Aorta (tissue), 5 donors: Measurements from ENCODE around the gene GTF2H4. TPM values are rescaled to one million over a fixed set of nuclear protein-coding genes. Genes with fewer than 3 reads are reported as not detected.
A peak's percentile ranks its signal among the peaks of the same experiment; 100 is the strongest.

ENCODE experiments used
- ATAC-seq: fragments of 200-7000 bp; cut with Tn5 transposase; one replicate; pipeline ENCODE4 v1.9.1; 2022; ENCODE audit warnings: moderate library complexity; ENCODE audit not compliant: low FRiP score
- DNase-seq, 2 donors: peaks; one replicate each; pipeline ENCODE4 v3.0.0-alpha.2; 2020
- H3K27ac ChIP-seq, 2 donors: one replicate each; pipeline ENCODE4 v1.5.1; 2013; ENCODE audit warnings: low read length in 2 of 2, mild to moderate bottlenecking in 2 of 2, moderate library complexity in 2 of 2, control low read depth in 1 of 2, inconsistent platforms in 1 of 2, low read depth in 1 of 2
- H3K27me3 ChIP-seq, 2 donors: one replicate each; pipeline ENCODE4 v1.6.1; 2013; ENCODE audit warnings: control low read depth in 1 of 2, low read length in 1 of 2, mild to moderate bottlenecking in 1 of 2, moderate library complexity in 1 of 2; ENCODE audit not compliant: insufficient read depth in 2 of 2, control insufficient read depth in 1 of 2
- H3K36me3 ChIP-seq, 2 donors: one replicate each; pipeline ENCODE4 v1.6.1; 2013; ENCODE audit warnings: control low read depth in 1 of 2, low read length in 1 of 2, mild to moderate bottlenecking in 1 of 2; ENCODE audit not compliant: insufficient read depth in 2 of 2, control insufficient read depth in 1 of 2
- H3K4me1 ChIP-seq, 2 donors: one replicate each; pipeline ENCODE4 v1.6.1; 2013; ENCODE audit warnings: low read length in 2 of 2, control low read depth in 1 of 2, mild to moderate bottlenecking in 1 of 2, moderate library complexity in 1 of 2; ENCODE audit not compliant: insufficient read depth in 2 of 2, control insufficient read depth in 1 of 2
- H3K4me3 ChIP-seq, 2 donors: one replicate each; pipeline ENCODE4 v1.5.1; 2013; ENCODE audit warnings: low read length in 2 of 2, control low read depth in 1 of 2, mild to moderate bottlenecking in 1 of 2
- H3K9me3 ChIP-seq: one replicate; pipeline ENCODE4 v1.6.1; 2013; ENCODE audit warnings: mild to moderate bottlenecking, low read length; ENCODE audit not compliant: control insufficient read depth
- WGBS, 2 donors: extraction: QIAGEN DNeasy Blood & Tissue Kit; methylation state at CpG; one replicate each; pipeline ENCODE4 v1.1.7; 2013; 5-methylcytosine and 5-hydroxymethylcytosine counted together
- intact Hi-C, 2 donors: fragments of 100-400 bp; cut with DNase I; formaldehyde crosslinking; loops; one replicate each; pipeline versions ENCODE4 v1.14.2 to v1.15.0; 2022
- polyA plus RNA-seq, 2 donors: library from polyadenylated mRNA; stranded (reverse); fragments of 200-250 nt; gene quantifications; one replicate each; pipeline ENCODE4 v1.2.3, GENCODE V29; 2013
- total RNA-seq, 2 donors: library from RNA; stranded (reverse); fragmentation: NEBNext Ultra II Directional; extraction: Animal tissue kit (Norgen Biotek cat#: 25700); gene quantifications; one replicate each; pipeline ENCODE4 v1.2.1, GENCODE V29; 2021
- donor health status: healthy with polysubstance abuse.
- donor health status: Bipolar disorder and iron deficiency.
- donor health status: DM: no; HTN: no; CAD: no.
- donor health status: DM: no; HTN: no; CAD: no.
- donor health status: DM: yes; HTN: yes; CAD: no.

The GTF2H4 gene
- total and polyA plus RNA-seq, 4 donors, result 3.9 to 88.2 (median 34.1) TPM

GRCh38 chr6:30935018-30935417, 27.0 kb downstream of the GTF2H4 start:
- H3K27ac ChIP-seq, result no peak overlapping the region
- intact Hi-C loops, result loop anchor here in 1 of 2 donors (5.0 kb wide), 1 partner anchor 122 kb away; no protein-coding TSS in a partner anchor
- H3K27me3 ChIP-seq, result no peaks in the 10 kb centered on the region
- no peaks in the 10 kb centered on the region for H3K9me3 ChIP-seq
- DNase-seq, result no peak
- ATAC-seq, result no peak
- H3K4me1 ChIP-seq, result no peaks in the 10 kb centered on the region
- H3K36me3 ChIP-seq, result no peaks in the 10 kb centered on the region
- H3K4me3 ChIP-seq, result no peak overlapping the region
- 31 to 32% methylated on average over 3 of the region's 3 CpGs for WGBS, 2 donors

DNA sequence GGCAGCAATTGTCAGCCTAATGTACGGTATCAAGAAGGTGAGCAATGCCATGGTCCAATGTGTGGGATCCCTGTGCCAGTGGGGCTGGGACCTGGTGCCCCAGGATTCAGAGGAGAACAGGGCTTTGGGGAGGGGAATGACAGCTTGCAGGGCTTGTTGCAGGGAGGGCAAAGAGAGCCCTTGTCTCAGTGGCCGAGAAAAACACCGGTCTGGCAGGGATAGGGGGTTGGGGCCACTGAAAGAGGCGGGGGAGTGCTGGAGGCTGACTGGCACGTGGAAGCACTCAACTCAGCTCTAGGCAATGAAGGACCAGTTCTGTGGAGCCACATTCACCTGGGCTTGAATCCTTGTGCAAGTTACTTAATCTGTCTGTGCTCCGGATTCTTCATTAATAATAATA, 29.3 kb downstream of the GTF2H4 start:
- WGBS, 2 donors, result 50 to 64% methylated on average over 6 of the region's 6 CpGs
- Histone ChIP-seq H3K4me1 (no peaks in the 10 kb centered on the region), H3K4me3 (no peak overlapping the region), H3K27me3 (no peaks in the 10 kb centered on the region), H3K9me3 (no peaks in the 10 kb centered on the region), H3K36me3 (no peaks in the 10 kb centered on the region), H3K27ac (no peak overlapping the region)
- intact Hi-C loops, result loop anchor here in 1 of 2 donors (5.0 kb wide), 1 partner anchor 120 kb away; no protein-coding TSS in a partner anchor
- ATAC-seq (no peak), DNase-seq (no peak)

DNA sequence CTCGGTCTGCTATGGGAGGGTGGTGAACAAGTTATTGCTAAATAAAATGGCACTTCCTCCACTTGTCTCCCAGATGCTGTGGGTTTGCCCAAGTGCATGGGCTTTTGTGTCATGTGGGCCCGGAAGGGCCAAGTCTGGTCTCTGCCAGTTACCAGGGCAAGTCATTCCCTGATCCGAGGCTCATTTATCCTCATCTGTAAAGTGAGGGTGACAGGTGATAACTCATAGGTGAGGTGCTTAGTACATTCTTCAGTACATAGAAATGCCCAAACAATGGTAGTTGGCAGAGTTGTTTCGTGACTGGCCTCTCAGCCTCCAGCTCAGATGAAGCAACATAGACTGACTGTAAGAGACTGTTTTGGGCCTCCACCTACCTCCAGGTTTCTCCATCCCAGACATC, 30.7 kb downstream of the GTF2H4 start:
- ATAC-seq (no peak), DNase-seq (no peak)
- WGBS, 2 donors, result 73 to 80% methylated on average over 4 of the region's 4 CpGs
- H3K9me3 ChIP-seq, result no peaks in the 10 kb centered on the region
- H3K36me3 ChIP-seq, result no peaks in the 10 kb centered on the region
- no peaks in the 10 kb centered on the region for H3K4me1 ChIP-seq
- intact Hi-C loops, result loop anchor here in 1 of 2 donors (5.0 kb wide), 1 partner anchor 119 kb away; no protein-coding TSS in a partner anchor
- H3K4me3 ChIP-seq, result no peak overlapping the region
- H3K27me3 ChIP-seq, result no peaks in the 10 kb centered on the region
- H3K27ac ChIP-seq, result no peak overlapping the region

DNA sequence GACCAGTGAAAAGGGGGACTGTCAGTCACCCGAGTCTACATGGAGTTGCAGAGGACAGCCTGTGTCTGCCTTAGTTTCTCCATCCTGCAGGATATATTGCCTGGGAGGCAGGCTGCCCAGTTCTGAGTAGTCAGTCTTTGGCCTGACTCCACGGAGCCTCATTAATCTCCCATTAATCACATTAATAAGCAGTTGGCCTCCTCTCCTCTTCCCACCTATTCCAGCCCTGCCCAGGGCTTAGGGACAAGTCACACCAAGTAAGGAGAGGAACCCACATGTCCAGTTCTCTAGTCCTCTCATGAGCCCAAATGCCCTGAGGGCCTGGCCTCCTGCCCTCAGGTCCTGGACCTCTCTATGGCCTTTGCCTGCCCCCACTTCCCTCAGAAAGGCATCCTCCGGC, 31.5 kb downstream of the GTF2H4 start:
- H3K4me1 ChIP-seq, result no peaks in the 10 kb centered on the region
- DNase-seq (no peak), ATAC-seq (no peak)
- intact Hi-C loops, result loop anchor here in 1 of 2 donors (5.0 kb wide), 1 partner anchor 118 kb away; no protein-coding TSS in a partner anchor
- H3K9me3 ChIP-seq, result no peaks in the 10 kb centered on the region
- H3K4me3 ChIP-seq, result no peak overlapping the region
- no peaks in the 10 kb centered on the region for H3K36me3 ChIP-seq
- H3K27ac ChIP-seq, result no peak overlapping the region
- WGBS, 2 donors, result 51 to 54% methylated on average over 3 of the region's 3 CpGs
- H3K27me3 ChIP-seq, result no peaks in the 10 kb centered on the region

GRCh38 chr6:30940361-30940986, 32.5 kb downstream of the GTF2H4 start, which contains the start of gene MUCL3:
TSS of gene MUCL3 (plus strand) at chr6:30940973. CDS start at chr6:30941000, 27 bp downstream.
- DNase-seq (no peak), ATAC-seq (no peak)
- intact Hi-C loops, result no loop called here
- Histone ChIP-seq H3K4me1 (no peaks in the 10 kb centered on the region), H3K36me3 (no peaks in the 10 kb centered on the region), H3K4me3 (no peak within 1 kb of the TSS), H3K27me3 (no peaks in the 10 kb centered on the region), H3K27ac (no peak within 1 kb of the TSS), H3K9me3 (no peaks in the 10 kb centered on the region)
- 75 to 77% methylated on average over 15 to 16 of the region's 16 CpGs for WGBS, 2 donors

GRCh38 chr6:30942338-30943060, 34.5 kb downstream of the GTF2H4 start:
- ATAC-seq (peak; percentile 53), DNase-seq (peak; percentile 79 to 89)
- 17 to 18% methylated on average over 15 of the region's 15 CpGs for WGBS, 2 donors
- Histone ChIP-seq H3K4me1 (no peaks in the 10 kb centered on the region), H3K9me3 (no peaks in the 10 kb centered on the region), H3K27me3 (no peaks in the 10 kb centered on the region), H3K4me3 (no peak overlapping the region), H3K27ac (no peak overlapping the region), H3K36me3 (no peaks in the 10 kb centered on the region)
- intact Hi-C loops, result no loop called here

DNA sequence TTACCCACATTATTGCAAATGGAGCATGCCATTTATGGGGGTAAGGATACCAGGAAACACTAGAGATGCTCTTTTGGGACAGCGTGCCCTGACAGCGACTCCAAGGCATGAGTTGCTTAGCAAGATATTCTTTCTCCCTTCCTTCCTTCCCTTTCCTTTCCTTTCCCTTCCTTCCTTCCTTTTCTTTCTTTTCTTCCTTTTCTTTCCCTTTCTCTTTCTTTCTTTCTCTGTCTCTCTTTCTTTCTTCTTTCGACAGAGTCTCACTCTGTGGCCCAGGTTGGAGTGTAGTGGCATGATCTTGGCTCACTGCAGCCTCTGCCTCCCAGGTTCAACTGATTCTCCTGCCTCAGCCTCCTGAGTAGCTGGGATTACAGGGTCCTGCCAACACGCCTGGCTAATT, 36.0 kb downstream of the GTF2H4 start:
- intact Hi-C loops, result no loop called here
- no peak for ATAC-seq
- DNase-seq, result no peak
- Histone ChIP-seq H3K4me3 (no peak overlapping the region), H3K9me3 (no peaks in the 10 kb centered on the region), H3K4me1 (no peaks in the 10 kb centered on the region), H3K27me3 (no peaks in the 10 kb centered on the region), H3K27ac (no peak overlapping the region), H3K36me3 (no peaks in the 10 kb centered on the region)
- WGBS, 2 donors, result 92 to 94% methylated on average over 4 of the region's 4 CpGs

GRCh38 chr6:30945281-30945680, 37.3 kb downstream of the GTF2H4 start:
- Histone ChIP-seq H3K9me3 (no peaks in the 10 kb centered on the region), H3K27ac (no peak overlapping the region), H3K36me3 (no peaks in the 10 kb centered on the region), H3K4me3 (no peak overlapping the region), H3K4me1 (no peaks in the 10 kb centered on the region), H3K27me3 (no peaks in the 10 kb centered on the region)
- intact Hi-C loops, result no loop called here
- WGBS, 2 donors, result 79 to 85% methylated on average over 5 of the region's 5 CpGs
- ATAC-seq (no peak), DNase-seq (no peak)

- H3K9me3 ChIP-seq, result no peaks in the 10 kb centered on the region
- no peak for ATAC-seq
- DNase-seq, result no peak
- no peaks in the 10 kb centered on the region for H3K27me3 ChIP-seq
- H3K27ac ChIP-seq, result no peak overlapping the region
- 83 to 84% methylated on average over 4 of the region's 4 CpGs for WGBS, 2 donors
- H3K4me1 ChIP-seq, result no peaks in the 10 kb centered on the region
- H3K36me3 ChIP-seq, result no peaks in the 10 kb centered on the region
- intact Hi-C loops, result no loop called here
- no peak overlapping the region for H3K4me3 ChIP-seq
Measured at GRCh38 chr6:30947231-30947630, 39.2 kb downstream of the GTF2H4 start.
